Activated CD4-positive, alpha-beta T cell treated with anti-CD3 and anti-CD28 coated beads for 1 hour (primary cell): ENCODE data around the gene PRPSAP1.
A peak's percentile ranks its signal among the peaks of the same experiment; 100 is the strongest.
"Not testable (repeated sequence)": the region's sequence is repeated elsewhere in the genome, so short reads cannot be mapped to it uniquely, and the experiment has no call there.

Source experiments
- DNase-seq: peaks from one replicate; pipeline ENCODE4 v3.0.0-alpha.2; 2020

The PRPSAP1 gene

GRCh38 chr17:76314392-76315227 is 39.1 kb downstream of the PRPSAP1 start:
- DNase-seq, result no peak

GRCh38 chr17:76312735-76313134 is 41.0 kb downstream of the PRPSAP1 start:
- DNase-seq, result no peak

DNA sequence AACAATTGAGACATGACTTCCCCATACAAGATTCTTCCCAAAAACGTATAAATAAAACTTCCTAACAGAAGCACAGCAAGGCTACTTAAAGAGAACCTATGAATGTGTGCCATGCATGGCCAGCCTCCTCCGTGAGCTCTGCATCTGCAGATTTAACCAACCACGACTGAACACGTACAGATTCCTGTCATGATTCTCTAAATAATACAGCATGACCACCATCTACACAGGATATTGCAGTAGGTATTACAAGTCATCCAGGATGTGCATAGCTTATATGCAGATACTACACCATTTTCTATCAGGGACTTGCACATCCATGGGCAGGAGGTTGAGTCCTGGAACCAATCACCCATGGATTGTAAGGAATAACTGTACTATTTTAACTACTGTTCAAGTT is 44.3 kb downstream of the PRPSAP1 start:
- DNase-seq, result no peak

DNA sequence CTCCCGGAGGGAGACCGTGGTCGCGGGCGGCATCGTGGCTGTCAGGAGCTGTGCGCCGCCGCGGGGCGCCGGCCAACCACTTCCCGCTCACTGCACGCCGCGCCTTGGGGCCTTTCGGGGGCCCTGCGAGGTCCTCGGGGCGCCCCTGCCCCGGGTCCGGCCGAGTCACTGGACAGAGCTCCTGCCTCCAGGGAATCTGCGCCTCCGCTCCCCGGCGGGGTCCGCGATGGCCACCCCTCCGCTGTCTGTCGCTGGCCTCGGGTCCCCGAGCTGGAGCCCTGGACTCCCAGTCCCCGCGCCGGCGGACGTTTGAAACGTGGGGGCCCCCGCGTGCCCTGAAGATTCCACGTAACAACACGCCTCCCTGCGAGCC is 45.8 kb downstream of the PRPSAP1 start, which contains the start of gene QRICH2:
Gene QRICH2, minus strand, starts transcription at position 311 of the 373 bp plus-strand sequence. Its CDS starts 278 bp downstream, at position 33.
- DNase-seq, result no peak

DNA sequence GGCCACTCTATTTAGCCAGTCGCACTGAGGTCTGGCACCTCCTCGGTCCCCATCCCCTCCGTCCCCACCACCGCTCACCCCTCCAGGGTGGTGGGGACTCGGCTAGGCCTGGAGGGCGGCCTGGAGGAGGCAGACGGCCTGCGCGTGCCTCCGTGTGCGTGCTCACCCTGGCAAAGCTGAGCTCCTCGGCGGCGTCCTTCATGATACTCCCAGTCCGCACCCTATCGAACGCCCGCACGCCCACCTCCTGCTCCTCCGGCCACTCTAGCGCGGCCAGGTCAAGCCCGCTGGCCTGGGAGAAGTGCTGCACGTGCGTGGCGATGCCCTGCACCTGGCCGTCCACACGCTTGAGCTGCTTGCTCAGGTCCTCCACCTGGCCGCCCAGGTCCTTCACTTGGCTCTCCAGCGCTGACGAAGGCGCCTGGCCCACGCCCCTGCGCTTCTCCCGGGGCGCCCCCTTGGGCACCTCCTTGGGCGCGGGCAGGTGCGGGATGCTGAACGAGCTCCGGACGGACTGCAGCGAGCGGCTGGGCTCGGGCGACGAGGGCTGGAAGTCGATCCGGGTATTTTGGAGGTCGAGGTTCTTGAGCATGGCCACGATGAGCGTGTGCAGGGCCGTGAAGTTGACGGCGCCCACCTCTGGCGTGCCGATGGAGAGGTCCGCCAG is 46.3 kb downstream of the PRPSAP1 start:
- no peak for DNase-seq

DNA sequence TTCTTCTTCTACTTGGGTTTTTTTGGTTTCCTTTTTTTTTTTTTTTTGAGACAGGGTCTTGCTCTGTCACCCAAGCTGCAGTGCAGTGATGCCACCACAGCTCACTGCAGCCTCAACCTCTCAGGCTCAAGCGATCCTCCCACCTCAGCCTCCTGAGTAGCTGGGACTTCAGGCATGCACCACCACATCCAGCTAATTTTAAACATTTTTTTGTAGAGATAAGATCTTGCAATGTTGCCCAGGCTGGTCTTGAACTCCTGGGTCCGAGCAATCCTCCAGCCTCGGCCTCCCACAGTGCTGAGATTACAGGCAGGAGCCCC is 48.6 kb downstream of the PRPSAP1 start:
- DNase-seq, result not testable (repeated sequence)

DNA sequence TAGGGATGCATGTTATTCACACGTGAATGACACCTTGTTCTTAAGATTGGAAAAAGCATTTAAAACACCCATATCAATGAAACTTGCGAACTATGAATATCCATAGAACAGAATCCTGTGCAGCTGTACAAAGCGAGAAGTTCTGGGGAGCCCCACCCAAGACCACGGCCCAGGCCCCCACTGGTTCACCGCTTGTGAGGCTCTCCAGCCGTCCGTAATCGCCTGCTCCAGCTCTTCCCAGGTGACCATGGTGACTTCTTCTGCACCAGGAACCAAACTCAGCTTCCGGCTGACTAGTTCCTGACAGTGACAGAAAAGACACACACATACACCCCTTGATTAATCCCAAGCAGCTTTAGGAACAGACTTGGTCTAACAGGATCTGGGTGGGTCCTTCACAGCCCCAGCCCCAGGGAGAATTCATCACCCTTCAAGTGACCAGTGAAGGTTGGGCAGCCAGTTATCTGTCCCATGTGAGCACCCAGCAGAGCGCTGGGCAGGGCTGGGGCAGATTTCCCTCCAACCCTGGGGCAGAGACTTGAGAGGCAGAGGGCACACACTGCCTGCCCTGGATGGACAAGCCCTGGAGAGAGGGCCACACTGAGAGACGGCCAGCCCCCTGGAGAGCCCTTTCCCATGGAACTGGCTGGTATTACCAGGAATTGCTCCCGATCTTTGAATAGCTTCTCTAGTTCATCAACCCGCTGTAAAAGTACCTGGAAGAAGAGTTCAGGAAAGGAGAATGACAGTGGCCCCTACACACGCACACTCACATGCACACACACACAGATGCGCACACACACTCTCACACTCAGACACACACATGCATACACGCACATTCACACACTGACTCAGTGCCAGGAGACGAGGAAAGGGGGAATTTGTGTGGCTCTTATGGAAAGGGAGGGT is 49.2 kb downstream of the PRPSAP1 start:
- DNase-seq, result no peak

DNA sequence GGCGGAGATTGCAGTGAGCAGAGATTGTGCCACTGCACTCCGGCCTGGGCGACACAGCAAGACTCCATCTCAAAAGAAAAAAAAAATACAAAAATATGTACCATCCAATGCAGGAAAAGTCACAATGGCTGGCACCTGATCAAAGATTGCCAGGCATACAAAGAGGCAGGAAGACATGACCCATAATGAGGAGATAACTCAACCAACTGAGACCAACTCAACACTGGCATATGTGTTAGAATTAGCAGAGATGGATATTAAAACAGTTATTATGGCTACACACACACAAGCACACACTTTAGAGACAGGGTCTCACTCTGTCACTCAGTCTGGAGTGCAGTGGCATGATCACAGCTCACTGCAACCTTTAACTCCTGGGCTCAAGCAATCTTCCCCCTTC is 56.3 kb downstream of the PRPSAP1 start:
- no peak for DNase-seq

DNA sequence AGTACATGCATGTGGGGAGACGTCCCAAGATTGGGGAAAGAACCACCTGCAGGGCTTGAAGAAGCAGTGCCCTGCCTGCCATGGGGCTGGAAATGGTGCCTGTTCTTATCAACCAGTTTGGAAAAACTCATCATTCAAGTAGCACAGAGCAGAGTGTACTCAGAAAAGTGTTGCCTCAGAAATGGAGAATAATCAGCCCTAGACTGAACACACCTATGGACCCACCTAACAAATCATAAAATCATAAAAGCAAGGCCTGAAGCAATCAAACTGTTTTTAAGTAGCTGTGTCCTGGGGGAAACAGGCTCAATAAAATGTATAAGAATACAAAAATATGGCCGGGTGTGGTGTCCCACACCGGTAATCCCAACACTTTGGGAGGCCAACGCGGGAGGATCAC is 56.8 kb downstream of the PRPSAP1 start:
- no peak for DNase-seq

GRCh38 chr17:76296186-76296585 is 57.5 kb downstream of the PRPSAP1 start:
- no peak for DNase-seq

DNA sequence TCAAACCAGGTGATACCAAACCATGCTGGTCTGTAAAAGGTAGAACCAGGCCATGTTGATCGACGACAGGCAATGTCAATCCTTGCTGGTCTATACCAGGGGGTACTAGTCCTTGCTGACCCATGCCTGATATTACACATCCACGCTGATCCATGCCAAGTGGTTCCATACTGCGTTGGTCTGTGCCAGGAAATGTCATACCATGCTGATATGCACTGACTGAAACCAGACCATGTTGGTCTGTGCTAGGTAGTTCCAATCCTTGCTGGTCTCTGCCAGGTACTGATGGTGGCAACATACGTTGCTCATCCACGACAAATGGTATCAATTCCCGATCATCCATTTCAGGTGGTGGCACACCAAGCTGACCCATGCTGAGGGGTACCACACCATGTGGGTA is 60.6 kb downstream of the PRPSAP1 start:
- no peak for DNase-seq

GRCh38 chr17:76292567-76292966 is 61.1 kb downstream of the PRPSAP1 start:
- DNase-seq, result no peak

DNA sequence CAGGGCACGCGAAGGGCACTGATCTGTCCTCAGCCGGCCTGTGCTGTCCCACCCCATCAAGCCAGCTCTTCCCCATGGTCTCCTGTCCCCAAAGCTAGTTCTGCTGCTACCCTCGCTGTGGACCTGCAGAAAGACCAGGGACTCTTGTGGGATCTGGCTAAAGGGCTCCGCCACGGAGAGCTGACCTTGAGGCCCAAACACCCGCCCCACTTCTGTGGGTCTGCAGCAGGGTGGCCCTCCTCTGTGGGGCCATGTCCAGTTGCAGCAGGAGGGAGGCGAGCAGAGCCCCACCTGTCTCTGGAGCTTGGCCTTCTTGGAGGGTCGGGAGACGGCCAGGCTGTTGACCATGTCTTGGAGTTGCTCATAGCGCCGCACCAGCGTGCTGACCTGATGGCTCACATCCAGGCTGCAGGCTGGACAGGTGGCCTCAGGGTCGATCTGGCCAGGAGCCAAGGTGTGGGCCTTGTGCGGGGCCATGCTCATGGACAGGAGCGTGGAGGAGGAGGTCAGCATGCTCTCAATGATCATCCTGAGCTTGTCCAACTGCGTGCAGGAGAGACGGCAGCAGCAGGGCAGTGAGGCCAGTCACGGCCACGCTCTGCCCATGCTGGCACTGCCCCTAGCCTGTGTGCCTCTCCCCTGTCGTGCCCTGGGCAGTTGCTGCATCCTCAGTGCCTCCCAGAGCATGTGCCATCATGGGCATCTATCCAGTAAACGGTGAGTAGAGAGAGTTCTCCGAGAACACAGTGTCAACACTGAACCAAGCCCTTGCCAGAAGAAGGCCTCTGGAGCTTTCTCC is 71.9 kb downstream of the PRPSAP1 start:
- no peak for DNase-seq

- no peak for DNase-seq
These were observed 73.1 kb downstream of the PRPSAP1 start for GRCh38 chr17:76280650-76281049.

DNA sequence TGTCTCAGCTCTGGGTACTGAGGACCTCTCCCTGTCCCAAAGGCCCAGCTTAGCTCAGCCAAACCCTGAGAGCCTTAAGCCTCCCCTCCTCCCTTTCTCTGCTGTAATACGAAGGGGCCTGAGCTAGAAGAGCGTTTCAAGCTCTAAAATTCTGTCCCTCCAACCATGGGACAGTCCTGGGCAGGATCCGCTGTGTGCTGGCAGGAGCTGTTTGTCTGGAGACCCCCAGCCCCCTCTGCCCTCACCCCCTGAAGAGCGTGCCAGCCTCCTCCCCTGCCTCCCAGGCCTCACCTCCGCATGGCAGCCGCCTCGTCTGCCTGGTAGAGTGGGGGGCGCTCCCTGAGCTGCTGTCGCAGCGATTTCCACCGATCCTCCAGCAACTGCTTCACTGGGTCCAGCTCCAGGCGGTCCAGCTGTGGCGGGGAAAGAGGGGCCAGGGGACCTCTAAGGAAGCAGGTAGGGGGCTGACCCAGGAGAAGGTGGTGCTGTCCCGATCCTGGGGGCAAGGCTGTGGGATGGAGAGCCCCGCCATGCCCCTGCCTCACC is 73.9 kb downstream of the PRPSAP1 start:
- DNase-seq, result no peak

GRCh38 chr17:76278952-76279741 is 74.6 kb downstream of the PRPSAP1 start:
- DNase-seq, result peak; percentile 80

GRCh38 chr17:76278268-76278908 is 75.3 kb downstream of the PRPSAP1 start:
- DNase-seq, result no peak

DNA sequence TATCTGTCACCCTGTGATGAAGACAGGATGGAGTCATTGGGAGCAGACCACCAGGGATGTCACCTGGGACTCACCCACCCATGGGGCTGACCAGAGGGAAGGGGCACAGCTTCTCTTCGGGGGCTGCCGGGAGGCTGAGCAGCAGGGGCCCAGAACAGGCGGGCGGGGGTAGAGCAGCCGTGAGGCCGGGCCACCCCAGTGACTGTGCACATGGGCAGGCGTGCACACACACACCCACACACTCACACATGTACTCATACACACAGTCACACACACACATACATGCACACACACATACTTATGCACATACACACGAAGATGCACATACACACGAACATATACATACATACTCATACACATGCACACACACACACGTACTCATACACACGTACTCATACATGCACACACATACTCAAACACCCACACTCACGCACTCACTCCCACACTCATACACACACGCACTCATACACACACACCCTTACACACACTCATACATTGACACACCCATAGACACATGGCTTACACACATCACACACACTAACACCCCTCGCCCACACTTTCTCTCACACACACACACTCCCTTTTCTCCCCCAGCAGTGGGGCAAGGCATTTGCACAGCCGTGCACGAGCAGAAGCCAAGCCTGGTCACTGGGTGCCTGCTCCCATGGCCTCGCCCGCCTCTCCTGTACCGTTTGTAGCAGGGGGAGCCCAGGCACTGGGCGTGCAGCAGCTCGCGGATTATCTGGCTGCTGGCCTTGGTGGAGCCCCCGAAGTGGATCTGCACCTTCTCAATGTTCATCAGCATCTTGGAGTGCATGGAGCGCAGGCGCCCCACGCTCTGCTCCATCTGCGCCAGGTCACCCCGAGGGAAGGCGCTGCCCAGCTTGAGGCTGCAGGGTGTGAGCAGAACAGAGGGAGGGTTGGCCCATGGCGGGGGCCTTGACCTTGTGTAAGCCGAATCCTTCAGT is 76.1 kb downstream of the PRPSAP1 start:
- no peak for DNase-seq

DNA sequence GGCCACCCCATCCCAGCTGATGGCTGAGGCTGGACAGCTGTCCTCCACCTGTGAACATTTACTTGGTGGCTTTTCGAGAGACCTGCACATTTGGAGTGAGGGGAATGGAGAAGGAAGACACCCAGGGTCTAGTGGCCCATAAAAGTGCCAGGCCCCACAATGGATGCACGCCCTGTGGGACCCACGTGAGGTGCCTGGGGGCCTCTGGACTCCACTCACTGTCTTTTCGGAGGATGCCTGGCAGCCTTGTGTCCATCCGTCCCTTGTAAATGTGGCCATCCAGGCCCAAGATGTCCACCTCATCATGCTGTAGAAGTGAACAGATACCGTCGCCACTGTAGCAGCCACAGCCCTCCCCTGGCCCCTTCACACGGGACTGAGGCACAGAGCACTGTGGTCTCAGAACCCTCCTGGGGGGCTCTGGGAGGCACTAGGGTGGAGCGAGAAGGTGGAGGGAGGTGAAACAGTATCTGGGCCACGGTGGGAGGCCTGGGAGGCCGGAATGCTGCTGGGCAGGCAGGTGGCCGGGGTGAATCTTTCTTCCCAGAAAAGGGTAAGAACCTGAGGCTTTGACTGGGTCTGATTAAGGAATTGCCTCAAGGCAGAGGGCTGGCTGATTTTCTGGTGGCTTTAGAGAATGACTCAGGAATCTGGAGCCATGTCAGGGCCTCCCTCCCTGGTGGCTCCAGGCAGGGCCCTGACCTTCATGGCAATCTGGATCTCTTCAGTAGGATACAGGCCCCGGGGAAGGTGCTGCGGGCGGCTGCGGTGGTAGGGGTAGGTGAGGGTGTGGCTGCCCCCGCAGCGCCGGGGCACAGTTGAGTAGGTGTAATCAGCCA is 77.0 kb downstream of the PRPSAP1 start:
- no peak for DNase-seq
